Measurements from ENCODE around the gene SFT2D1. TPM values are rescaled to one million over a fixed set of nuclear protein-coding genes. Genes with fewer than 3 reads are reported as not detected.

SFT2D1 gene
- total RNA-seq, 1 donor from 2014 or later = 29.1 TPM

- Mint-ChIP-seq H3K36me3 (ENCODE audit: low read depth, unreplicated experiment) (no peaks in the 10 kb centered on the region), H3K27ac (ENCODE audit: unreplicated experiment) (no peak overlapping the region), H3K9me3 (ENCODE audit: unreplicated experiment) (no peaks in the 10 kb centered on the region), H3K4me3 (ENCODE audit: unreplicated experiment) (no peak overlapping the region), H3K27me3 (ENCODE audit: unreplicated experiment) (peaks cover 4% of the 10 kb centered on the region), H3K4me1 (ENCODE audit: unreplicated experiment) (peaks cover 11% of the 10 kb centered on the region)
- TF ChIP-seq, protein P1, sequence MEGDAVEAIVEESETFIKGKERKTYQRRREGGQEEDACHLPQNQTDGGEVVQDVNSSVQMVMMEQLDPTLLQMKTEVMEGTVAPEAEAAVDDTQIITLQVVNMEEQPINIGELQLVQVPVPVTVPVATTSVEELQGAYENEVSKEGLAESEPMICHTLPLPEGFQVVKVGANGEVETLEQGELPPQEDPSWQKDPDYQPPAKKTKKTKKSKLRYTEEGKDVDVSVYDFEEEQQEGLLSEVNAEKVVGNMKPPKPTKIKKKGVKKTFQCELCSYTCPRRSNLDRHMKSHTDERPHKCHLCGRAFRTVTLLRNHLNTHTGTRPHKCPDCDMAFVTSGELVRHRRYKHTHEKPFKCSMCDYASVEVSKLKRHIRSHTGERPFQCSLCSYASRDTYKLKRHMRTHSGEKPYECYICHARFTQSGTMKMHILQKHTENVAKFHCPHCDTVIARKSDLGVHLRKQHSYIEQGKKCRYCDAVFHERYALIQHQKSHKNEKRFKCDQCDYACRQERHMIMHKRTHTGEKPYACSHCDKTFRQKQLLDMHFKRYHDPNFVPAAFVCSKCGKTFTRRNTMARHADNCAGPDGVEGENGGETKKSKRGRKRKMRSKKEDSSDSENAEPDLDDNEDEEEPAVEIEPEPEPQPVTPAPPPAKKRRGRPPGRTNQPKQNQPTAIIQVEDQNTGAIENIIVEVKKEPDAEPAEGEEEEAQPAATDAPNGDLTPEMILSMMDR (IDR thresholded peaks at IDR 0.05; ENCODE audit: unreplicated experiment) = no peak
- DNase-seq (ENCODE audit: low spot score) = no peak
Measured at GRCh38 chr6:166279393-166279679, 63.0 kb downstream of the SFT2D1 start.

DNA sequence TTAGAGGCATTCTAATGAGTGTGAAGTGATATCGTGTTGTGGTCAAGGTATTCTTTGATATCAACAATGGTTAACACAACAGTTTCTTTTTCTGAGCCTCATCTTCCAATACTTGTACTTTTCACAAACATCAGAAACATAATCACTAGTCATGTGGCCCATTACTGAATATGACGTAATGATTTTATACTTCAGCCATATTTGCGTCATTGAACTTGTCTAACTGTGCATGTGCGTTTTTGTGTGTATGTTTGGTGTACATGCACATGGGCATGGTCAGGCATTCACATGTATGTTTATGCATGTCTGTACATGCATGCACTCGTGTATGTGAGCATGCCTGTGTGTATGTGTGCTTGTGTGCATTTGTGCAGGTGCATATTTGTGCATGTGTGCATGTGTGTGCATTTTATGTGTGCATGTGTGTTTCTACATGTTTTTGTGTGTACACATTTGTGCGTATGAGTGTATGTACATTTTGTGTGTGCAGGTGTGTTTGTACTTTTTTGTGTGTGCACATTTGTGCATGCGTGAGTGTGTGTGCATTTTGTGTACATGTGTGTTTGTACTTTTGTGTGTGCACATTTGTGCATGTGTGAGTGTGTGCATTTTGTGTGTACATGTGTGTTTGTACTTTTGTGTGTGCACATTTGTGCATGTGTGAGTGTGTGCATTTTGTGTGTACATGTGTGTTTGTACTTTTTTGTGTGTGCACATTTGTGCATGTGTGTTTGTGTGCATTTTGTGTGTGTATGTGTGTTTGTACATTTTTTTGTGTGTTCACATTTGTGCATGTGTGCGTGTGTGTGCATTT, 63.6 kb downstream of the SFT2D1 start:
- H3K4me1 Mint-ChIP-seq (ENCODE audit: unreplicated experiment) = peaks cover 11% of the 10 kb centered on the region
- no peaks in the 10 kb centered on the region for H3K36me3 Mint-ChIP-seq (ENCODE audit: low read depth, unreplicated experiment)
- TF ChIP-seq, protein P1 (IDR thresholded peaks at IDR 0.05; ENCODE audit: unreplicated experiment) = no peak
- no peaks in the 10 kb centered on the region for H3K9me3 Mint-ChIP-seq (ENCODE audit: unreplicated experiment)
- H3K4me3 Mint-ChIP-seq (ENCODE audit: unreplicated experiment) = no peak overlapping the region
- H3K27me3 Mint-ChIP-seq (ENCODE audit: unreplicated experiment) = peaks cover 4% of the 10 kb centered on the region
- DNase-seq (ENCODE audit: low spot score) = no peak
- no peak overlapping the region for H3K27ac Mint-ChIP-seq (ENCODE audit: unreplicated experiment)

GRCh38 chr6:166277892-166278578, 64.3 kb downstream of the SFT2D1 start:
- H3K9me3 Mint-ChIP-seq (ENCODE audit: unreplicated experiment) = no peaks in the 10 kb centered on the region
- H3K36me3 Mint-ChIP-seq (ENCODE audit: low read depth, unreplicated experiment) = no peaks in the 10 kb centered on the region
- TF ChIP-seq, protein P1 (IDR thresholded peaks at IDR 0.05; ENCODE audit: unreplicated experiment) = no peak
- H3K27ac Mint-ChIP-seq (ENCODE audit: unreplicated experiment) = no peak overlapping the region
- H3K4me3 Mint-ChIP-seq (ENCODE audit: unreplicated experiment) = no peak overlapping the region
- peaks cover 4% of the 10 kb centered on the region for H3K27me3 Mint-ChIP-seq (ENCODE audit: unreplicated experiment)
- no peak for DNase-seq (ENCODE audit: low spot score)
- H3K4me1 Mint-ChIP-seq (ENCODE audit: unreplicated experiment) = peaks cover 11% of the 10 kb centered on the region

DNA sequence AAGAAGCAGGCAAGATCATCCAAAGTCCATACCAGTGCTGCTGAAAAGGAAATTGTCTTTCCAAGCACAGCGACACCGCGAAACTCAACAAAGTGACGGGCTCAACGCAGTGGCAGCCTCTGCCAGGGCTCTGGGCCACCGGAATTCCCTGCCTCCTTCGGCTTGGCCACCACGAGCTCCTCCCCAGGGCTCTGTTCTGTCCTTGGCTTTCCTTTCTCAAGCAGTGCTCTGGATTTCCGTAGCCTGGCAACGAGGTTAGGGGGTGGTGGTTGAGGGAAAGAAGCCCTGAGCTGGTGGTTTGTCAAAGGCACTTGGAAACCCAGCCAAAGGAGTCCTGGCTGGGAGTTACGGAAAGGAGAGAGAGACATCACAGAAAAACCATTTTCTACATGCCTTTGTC, 65.3 kb downstream of the SFT2D1 start:
- Mint-ChIP-seq H3K27me3 (ENCODE audit: unreplicated experiment) (peaks cover 6% of the 10 kb centered on the region), H3K36me3 (ENCODE audit: low read depth, unreplicated experiment) (no peaks in the 10 kb centered on the region), H3K27ac (ENCODE audit: unreplicated experiment) (no peak overlapping the region), H3K9me3 (ENCODE audit: unreplicated experiment) (no peaks in the 10 kb centered on the region), H3K4me3 (ENCODE audit: unreplicated experiment) (no peak overlapping the region), H3K4me1 (ENCODE audit: unreplicated experiment) (peaks cover 8% of the 10 kb centered on the region)
- DNase-seq (ENCODE audit: low spot score) = no peak
- TF ChIP-seq, protein P1 (IDR thresholded peaks at IDR 0.05; ENCODE audit: unreplicated experiment) = no peak

- TF ChIP-seq, protein P1 (IDR thresholded peaks at IDR 0.05; ENCODE audit: unreplicated experiment) = peak; percentile 89
- H3K4me3 Mint-ChIP-seq (ENCODE audit: unreplicated experiment) = no peak overlapping the region
- H3K9me3 Mint-ChIP-seq (ENCODE audit: unreplicated experiment) = no peaks in the 10 kb centered on the region
- H3K27me3 Mint-ChIP-seq (ENCODE audit: unreplicated experiment) = peaks cover 2% of the 10 kb centered on the region
- peak; percentile 91 for DNase-seq (ENCODE audit: low spot score)
- no peaks in the 10 kb centered on the region for H3K36me3 Mint-ChIP-seq (ENCODE audit: low read depth, unreplicated experiment)
- no peak overlapping the region for H3K27ac Mint-ChIP-seq (ENCODE audit: unreplicated experiment)
- H3K4me1 Mint-ChIP-seq (ENCODE audit: unreplicated experiment) = peaks cover 6% of the 10 kb centered on the region
Measured at GRCh38 chr6:166275714-166276166, 66.6 kb downstream of the SFT2D1 start.
